Esophagus squamous epithelium (tissue), 4 donors: ENCODE data around the gene ATM.

Experiments
- POLR2A ChIP-seq, 4 donors: fragments of 450-650 bp; IDR thresholded peaks; one replicate each; pipeline ENCODE4 v1.6.1; 2017; ENCODE audit warnings: antibody characterized with exemption in 4 of 4, mild to moderate bottlenecking in 4 of 4, moderate library complexity in 3 of 4
- TF ChIP-seq, protein P1 (sequence below), 6 experiments: fragments of 450-650 bp in 4 of 6; fragments of 200-600 bp in 2 of 6; sonication (generic) in 2 of 6; IDR thresholded peaks; one replicate each; pipeline ENCODE4 v1.5.1; 2016 to 2019; ENCODE audit warnings: antibody characterized with exemption in 6 of 6, mild to moderate bottlenecking in 4 of 6, moderate library complexity in 4 of 6

DNA sequence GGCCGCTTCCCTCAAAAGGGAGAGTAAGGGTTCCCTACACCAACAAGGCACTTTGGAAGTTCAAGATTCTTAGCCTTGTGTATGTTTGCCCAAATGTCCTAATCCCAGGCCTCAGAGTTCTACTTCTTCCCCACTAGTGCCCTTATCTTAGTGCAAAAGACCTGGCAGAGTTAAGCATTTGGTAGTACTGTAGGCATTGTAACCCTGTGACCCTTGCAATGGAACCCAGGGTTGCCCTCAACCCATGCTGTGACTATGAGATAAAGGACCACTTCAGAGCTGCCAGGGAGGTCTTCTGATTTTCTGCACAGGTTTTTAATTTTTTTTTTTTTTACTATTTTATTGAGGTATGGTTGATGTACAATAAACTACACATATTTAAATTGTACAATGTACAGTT, 179.4 kb downstream of the ATM start:
- TF ChIP-seq, protein P1, sequence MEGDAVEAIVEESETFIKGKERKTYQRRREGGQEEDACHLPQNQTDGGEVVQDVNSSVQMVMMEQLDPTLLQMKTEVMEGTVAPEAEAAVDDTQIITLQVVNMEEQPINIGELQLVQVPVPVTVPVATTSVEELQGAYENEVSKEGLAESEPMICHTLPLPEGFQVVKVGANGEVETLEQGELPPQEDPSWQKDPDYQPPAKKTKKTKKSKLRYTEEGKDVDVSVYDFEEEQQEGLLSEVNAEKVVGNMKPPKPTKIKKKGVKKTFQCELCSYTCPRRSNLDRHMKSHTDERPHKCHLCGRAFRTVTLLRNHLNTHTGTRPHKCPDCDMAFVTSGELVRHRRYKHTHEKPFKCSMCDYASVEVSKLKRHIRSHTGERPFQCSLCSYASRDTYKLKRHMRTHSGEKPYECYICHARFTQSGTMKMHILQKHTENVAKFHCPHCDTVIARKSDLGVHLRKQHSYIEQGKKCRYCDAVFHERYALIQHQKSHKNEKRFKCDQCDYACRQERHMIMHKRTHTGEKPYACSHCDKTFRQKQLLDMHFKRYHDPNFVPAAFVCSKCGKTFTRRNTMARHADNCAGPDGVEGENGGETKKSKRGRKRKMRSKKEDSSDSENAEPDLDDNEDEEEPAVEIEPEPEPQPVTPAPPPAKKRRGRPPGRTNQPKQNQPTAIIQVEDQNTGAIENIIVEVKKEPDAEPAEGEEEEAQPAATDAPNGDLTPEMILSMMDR (IDR thresholded peaks at IDR 0.05): no peak
- no peak for TF ChIP-seq POLR2A (IDR thresholded peaks at IDR 0.05)
